PFSK-1 (cell line): Measurements from ENCODE around the gene SPATA45.

Experiments
- FOXP2 ChIP-seq: optimal IDR thresholded peaks from 2 replicates; pipeline ENCODE3; 2011; ENCODE audit warnings: borderline replicate concordance, control low read depth, inconsistent platforms; ENCODE audit not compliant: insufficient read depth; ENCODE audit errors: extremely low read length, extremely low read depth
- POLR2AphosphoS5 ChIP-seq: IDR thresholded peaks from 2 replicates; pipeline ENCODE4 v1.6.1; 2012; ENCODE audit warnings: low read depth, mild to moderate bottlenecking, control low read depth, low read length, moderate library complexity
- SIN3A ChIP-seq: IDR thresholded peaks from 2 replicates; pipeline ENCODE4 v1.6.1; 2012; ENCODE audit warnings: mild to moderate bottlenecking, low read length, moderate library complexity, borderline replicate concordance; ENCODE audit not compliant: insufficient read depth
- TAF1 ChIP-seq: IDR thresholded peaks from 2 replicates; pipeline ENCODE4 v1.6.1; 2012; ENCODE audit warnings: low read length, control low read depth, borderline replicate concordance; ENCODE audit not compliant: insufficient read depth
- TF ChIP-seq, protein P1 (sequence below), 2 experiments: IDR thresholded peaks; 2 replicates each; pipeline versions ENCODE4 v1.6.1 to v1.8.0; 2011 to 2012; ENCODE audit warnings: low read depth in 2 of 2, low read length in 2 of 2, control low read depth in 1 of 2, inconsistent platforms in 1 of 2, mild to moderate bottlenecking in 1 of 2, moderate library complexity in 1 of 2; ENCODE audit not compliant: insufficient read depth in 1 of 2

SPATA45 gene

DNA sequence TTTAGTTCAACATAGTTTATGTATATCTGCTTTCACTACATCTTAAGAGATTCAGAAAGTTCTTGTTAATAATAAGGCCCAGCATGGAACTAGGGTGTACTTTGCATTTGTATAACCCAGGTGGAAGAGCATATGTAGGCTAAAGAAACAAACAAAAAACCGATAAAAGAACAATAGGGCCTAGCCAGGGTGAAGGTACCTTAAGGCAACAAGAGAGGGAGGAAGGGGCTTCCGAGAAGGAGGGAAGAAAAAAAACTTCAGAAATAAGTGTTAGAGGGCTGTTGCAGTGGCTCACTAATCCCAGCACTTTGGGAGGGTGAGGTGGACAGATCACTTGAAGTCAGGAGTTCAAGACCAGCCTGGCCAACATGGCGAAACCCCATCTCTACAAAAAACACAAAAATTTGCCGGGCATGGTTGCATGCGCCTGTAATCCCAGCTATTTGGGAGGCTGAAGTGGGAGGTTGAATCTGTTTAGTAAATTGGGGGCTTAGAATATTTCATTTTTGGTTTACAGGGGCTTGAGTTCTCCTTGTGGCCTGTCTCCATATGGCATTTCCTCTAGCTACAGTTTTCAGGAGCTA is 4.7 kb upstream of the SPATA45 start:
- no peak for TF ChIP-seq POLR2AphosphoS5
- TF ChIP-seq TAF1: no peak
- TF ChIP-seq, protein P1, sequence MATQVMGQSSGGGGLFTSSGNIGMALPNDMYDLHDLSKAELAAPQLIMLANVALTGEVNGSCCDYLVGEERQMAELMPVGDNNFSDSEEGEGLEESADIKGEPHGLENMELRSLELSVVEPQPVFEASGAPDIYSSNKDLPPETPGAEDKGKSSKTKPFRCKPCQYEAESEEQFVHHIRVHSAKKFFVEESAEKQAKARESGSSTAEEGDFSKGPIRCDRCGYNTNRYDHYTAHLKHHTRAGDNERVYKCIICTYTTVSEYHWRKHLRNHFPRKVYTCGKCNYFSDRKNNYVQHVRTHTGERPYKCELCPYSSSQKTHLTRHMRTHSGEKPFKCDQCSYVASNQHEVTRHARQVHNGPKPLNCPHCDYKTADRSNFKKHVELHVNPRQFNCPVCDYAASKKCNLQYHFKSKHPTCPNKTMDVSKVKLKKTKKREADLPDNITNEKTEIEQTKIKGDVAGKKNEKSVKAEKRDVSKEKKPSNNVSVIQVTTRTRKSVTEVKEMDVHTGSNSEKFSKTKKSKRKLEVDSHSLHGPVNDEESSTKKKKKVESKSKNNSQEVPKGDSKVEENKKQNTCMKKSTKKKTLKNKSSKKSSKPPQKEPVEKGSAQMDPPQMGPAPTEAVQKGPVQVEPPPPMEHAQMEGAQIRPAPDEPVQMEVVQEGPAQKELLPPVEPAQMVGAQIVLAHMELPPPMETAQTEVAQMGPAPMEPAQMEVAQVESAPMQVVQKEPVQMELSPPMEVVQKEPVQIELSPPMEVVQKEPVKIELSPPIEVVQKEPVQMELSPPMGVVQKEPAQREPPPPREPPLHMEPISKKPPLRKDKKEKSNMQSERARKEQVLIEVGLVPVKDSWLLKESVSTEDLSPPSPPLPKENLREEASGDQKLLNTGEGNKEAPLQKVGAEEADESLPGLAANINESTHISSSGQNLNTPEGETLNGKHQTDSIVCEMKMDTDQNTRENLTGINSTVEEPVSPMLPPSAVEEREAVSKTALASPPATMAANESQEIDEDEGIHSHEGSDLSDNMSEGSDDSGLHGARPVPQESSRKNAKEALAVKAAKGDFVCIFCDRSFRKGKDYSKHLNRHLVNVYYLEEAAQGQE (IDR thresholded peaks at IDR 0.05; ENCODE audit: insufficient read depth in 1 of 2, low read depth in 2 of 2, low read length in 2 of 2): no peak
- no peak for TF ChIP-seq SIN3A
- no peak for TF ChIP-seq FOXP2

DNA sequence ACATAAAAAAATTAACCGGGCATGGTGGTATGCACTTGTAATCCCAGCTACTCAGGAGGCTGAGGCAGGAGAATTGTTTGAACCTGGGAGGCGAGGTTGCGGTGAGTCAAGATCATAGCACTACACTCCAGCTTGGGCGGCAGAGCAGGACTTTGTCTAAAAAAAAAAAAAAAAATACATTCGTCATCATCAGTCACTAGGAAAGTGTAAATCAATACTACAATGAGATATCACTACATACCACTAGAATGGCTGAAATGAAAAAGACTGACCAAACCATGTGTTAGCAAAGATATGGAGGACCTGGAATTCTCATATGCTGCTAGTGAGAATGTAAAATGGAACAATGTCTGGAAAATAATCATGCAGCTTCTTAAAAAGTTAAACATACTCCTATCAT is 9.3 kb downstream of the SPATA45 start:
- TF ChIP-seq SIN3A (no peak), TAF1 (no peak), POLR2AphosphoS5 (no peak), FOXP2 (no peak)
- TF ChIP-seq, protein P1 (IDR thresholded peaks at IDR 0.05; ENCODE audit: insufficient read depth in 1 of 2, low read depth in 2 of 2, low read length in 2 of 2): no peak

DNA sequence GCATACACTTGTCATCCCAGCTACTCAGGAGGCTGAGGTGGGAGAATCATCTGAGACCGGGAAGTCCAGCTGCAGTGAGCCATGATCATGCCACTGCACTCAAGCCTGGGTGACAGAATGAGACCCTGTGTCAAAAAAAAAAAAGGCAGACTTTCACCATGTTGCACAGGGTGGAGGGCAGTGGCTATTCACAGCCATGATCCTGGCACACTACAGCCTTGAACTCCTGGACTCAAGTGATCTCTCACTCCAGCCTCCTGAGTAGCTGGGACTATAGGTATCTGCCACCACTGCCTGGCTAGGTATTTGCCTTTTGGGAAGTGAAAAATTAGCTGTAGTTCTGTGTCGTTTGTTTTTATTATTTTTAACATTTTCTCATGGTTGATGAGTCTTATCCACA is 19.1 kb downstream of the SPATA45 start:
- no peak for TF ChIP-seq POLR2AphosphoS5
- TF ChIP-seq TAF1: no peak
- no peak for TF ChIP-seq SIN3A
- TF ChIP-seq, protein P1 (IDR thresholded peaks at IDR 0.05; ENCODE audit: insufficient read depth in 1 of 2, low read depth in 2 of 2, low read length in 2 of 2): no peak
- no peak for TF ChIP-seq FOXP2

DNA sequence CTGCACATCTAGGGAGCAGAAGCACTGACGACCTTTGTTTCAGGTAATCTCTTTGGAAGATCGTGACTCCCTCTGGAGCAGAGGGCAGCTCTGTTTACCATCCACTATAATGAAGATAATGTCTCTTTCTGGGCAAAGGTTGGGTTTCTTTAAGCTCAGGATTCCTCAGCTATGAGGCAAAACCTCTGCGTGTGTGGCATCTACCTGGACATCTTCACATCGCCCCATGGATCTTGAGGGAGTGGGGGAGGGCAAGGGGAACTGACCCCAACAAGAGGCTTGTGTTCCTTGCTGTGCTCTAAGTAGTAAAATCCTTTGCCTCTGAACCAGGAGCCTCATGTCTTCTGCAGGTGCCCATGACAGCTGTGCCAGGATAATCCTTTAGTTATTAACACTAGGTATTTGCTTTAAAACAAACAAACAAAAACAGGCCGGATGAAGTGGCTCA is 19.6 kb downstream of the SPATA45 start:
- no peak for TF ChIP-seq POLR2AphosphoS5
- no peak for TF ChIP-seq SIN3A
- TF ChIP-seq TAF1: no peak
- TF ChIP-seq FOXP2: no peak
- TF ChIP-seq, protein P1 (IDR thresholded peaks at IDR 0.05; ENCODE audit: insufficient read depth in 1 of 2, low read depth in 2 of 2, low read length in 2 of 2): no peak

DNA sequence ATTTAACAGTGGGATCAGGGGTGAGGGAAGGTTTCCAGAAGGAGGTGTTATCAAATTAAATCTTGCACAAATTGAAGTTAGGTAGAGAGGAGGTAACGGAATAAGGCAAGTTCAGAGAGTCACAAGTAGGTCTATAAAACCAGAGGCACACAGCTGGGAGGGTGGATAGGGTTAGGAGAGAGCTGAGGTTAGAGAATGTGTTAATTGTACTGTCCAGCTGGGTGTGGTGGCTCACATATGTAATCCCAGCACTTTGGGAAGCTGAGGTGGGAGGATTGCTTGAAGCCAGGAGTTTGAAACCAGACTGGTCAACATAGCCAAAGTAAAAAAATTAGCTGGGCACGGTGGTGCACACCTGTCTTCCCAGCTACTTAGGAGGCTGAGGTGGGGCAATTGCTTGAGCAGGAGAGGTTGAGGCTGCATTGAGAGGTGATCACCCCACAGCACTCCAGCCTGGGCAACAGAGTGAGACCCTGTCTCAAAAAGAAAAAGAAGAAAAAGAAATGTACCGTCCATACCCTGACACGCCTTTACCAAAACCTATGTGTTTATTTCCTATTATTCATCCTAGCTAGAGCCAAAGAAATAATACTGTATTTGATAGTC is 20.2 kb downstream of the SPATA45 start:
- no peak for TF ChIP-seq POLR2AphosphoS5
- TF ChIP-seq SIN3A: no peak
- TF ChIP-seq, protein P1 (IDR thresholded peaks at IDR 0.05; ENCODE audit: insufficient read depth in 1 of 2, low read depth in 2 of 2, low read length in 2 of 2): no peak
- no peak for TF ChIP-seq TAF1
- TF ChIP-seq FOXP2: no peak
